Stimulated activated naive CD8-positive, alpha-beta T cell treated with anti-CD3 and anti-CD28 coated beads, Interleukin-15, Interleukin-2, amounts not matched to agents 100 ng/mL and 50 ng/mL, for 24 hours (primary cell): ENCODE measurements around the gene OCA2.

Experiments
- H3K27ac Mint-ChIP-seq: one replicate; pipeline ENCODE4 v1.8.0; 2021; ENCODE audit warnings: mild to moderate bottlenecking, mixed read lengths
- H3K27me3 Mint-ChIP-seq: one replicate; pipeline ENCODE4 v1.8.0; 2021; ENCODE audit warnings: mixed read lengths
- H3K36me3 Mint-ChIP-seq: one replicate; pipeline ENCODE4 v1.8.0; 2021; ENCODE audit warnings: low read depth, mixed read lengths
- H3K4me1 Mint-ChIP-seq: one replicate; pipeline ENCODE4 v1.8.0; 2021; ENCODE audit warnings: low read depth, mixed read lengths
- H3K4me3 Mint-ChIP-seq: one replicate; pipeline ENCODE4 v1.8.0; 2021; ENCODE audit warnings: mild to moderate bottlenecking, mixed read lengths
- H3K9me3 Mint-ChIP-seq: one replicate; pipeline ENCODE4 v1.8.0; 2021; ENCODE audit warnings: mixed read lengths

Gene OCA2

DNA sequence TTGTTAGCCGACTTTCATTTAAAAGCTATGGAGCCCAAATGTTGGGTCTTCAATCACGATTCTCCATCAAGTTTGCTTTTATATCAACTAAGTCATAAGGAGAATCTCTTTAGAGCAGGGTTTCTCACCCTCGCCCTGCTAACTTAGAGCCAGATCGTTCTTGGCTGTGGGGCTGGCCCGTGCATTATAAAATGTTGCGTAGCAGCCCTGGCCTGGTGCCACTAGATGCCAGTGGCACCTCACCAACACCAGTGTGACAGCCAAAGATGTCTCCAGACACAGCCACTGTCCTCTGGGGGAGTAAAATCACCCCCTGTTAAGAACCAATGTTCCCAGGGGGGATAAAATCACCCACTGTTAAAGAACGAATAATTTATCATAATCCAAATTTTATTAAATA, 226.1 kb downstream of the OCA2 start:
- Mint-ChIP-seq H3K36me3 (no peaks in the 10 kb centered on the region), H3K4me3 (no peak overlapping the region), H3K27me3 (no peaks in the 10 kb centered on the region), H3K4me1 (no peaks in the 10 kb centered on the region), H3K9me3 (no peaks in the 10 kb centered on the region), H3K27ac (no peak overlapping the region)

DNA sequence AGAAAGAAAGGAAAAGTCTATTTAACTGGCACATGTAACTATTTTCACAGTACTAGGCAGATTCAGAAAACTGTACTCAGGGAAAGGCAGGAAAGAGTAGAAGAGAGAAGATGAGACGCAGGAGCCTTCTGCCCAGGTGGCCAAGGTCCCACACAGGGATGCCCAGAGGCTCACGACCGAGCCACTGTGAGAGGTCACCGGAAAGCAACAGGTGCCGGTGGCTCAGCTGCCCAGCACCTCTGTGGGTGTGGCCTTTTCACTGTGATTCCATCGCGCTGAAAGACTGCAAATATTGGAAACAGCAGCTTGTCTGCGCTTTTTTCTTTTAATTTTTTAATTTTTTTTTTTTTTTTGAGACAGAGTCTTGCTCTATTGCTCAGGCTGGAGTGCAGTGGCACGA, 226.8 kb downstream of the OCA2 start:
- H3K27me3 Mint-ChIP-seq: no peaks in the 10 kb centered on the region
- no peaks in the 10 kb centered on the region for H3K36me3 Mint-ChIP-seq
- no peak overlapping the region for H3K4me3 Mint-ChIP-seq
- H3K4me1 Mint-ChIP-seq: no peaks in the 10 kb centered on the region
- no peaks in the 10 kb centered on the region for H3K9me3 Mint-ChIP-seq
- H3K27ac Mint-ChIP-seq: no peak overlapping the region

DNA sequence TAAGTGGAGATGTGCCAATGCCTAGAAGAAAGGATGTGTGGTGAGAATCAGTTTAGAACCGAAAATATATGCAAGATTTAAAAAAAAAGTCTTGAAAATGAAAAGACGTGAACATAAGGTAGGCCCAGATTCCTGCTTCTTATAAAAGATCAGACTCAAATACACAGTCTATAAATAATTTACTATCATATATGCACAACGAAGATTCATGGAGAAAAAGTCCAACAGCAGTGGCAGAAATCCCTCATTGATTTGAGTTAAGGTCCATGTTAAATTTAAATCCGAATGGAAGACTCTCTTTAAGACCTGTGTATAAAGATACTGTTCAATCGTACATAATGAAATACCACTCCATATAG, 227.2 kb downstream of the OCA2 start:
- no peak overlapping the region for H3K4me3 Mint-ChIP-seq

DNA sequence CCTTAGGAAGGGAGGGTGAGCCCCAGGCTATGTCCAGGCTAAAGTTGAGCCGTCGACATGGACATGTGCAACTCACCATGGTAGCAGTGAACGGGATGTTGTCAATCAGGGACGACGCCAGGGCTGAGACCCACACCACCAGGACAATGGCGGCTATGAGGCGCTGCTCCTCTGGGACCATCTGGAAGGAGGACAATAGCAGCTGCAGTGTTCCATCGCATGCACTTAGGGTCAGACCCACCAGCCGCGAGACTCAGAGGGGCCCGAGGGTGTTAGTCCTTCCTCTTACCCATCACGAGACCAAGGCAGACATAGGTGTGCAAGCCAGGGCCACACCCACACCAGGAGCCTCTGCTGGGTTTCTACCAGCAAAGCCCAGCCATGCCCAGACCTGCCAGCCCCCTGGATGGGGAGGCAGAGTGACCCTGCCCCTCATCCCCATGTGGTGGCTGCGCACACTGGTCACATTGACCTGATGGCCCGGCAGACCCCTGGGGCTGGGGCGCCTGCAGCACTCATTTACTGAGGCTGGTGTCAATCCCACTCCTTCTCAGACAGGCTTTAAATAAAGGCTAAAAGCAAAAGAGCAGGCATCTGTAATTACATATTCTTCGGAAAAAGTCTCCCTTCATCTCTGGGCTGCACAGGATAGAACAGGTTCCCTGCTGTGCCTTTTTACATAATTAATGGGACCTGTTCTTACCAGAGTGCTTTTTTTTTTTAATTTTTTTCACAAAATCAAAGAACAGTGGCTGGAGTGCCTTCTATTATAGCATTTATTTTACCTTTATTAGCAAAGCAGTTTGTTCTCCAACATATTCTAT, 227.8 kb downstream of the OCA2 start:
- Mint-ChIP-seq H3K4me3 (no peak overlapping the region), H3K27me3 (no peaks in the 10 kb centered on the region), H3K9me3 (no peaks in the 10 kb centered on the region), H3K36me3 (no peaks in the 10 kb centered on the region), H3K4me1 (no peaks in the 10 kb centered on the region), H3K27ac (no peak overlapping the region)

More for the DNA sequence above, 227.2 kb downstream of the OCA2 start:
- Mint-ChIP-seq H3K36me3 (no peaks in the 10 kb centered on the region), H3K9me3 (no peaks in the 10 kb centered on the region), H3K27ac (no peak overlapping the region), H3K27me3 (no peaks in the 10 kb centered on the region), H3K4me1 (no peaks in the 10 kb centered on the region)

DNA sequence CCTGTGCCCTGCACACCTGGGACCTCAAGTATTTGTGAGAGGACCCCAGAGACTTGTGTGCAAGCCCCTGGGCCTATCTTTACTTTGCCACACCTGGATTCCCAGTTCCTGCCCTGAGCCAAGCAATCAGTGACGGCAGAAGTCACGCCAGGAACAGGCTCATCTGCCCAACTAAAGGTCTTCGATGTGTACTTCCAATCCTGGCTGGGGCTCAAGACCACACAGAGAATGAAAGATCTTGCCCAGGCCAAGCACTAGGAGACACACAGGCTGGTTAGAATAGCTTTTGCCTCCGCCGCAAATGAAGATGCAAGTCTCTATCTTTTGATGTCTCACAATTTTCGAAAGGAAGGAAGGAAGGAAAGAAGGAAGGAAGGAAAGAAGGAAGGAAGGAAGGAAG, 228.8 kb downstream of the OCA2 start:
- H3K9me3 Mint-ChIP-seq: no peaks in the 10 kb centered on the region
- H3K4me1 Mint-ChIP-seq: no peaks in the 10 kb centered on the region
- no peaks in the 10 kb centered on the region for H3K36me3 Mint-ChIP-seq
- H3K27me3 Mint-ChIP-seq: no peaks in the 10 kb centered on the region
- no peak overlapping the region for H3K27ac Mint-ChIP-seq
- H3K4me3 Mint-ChIP-seq: no peak overlapping the region

DNA sequence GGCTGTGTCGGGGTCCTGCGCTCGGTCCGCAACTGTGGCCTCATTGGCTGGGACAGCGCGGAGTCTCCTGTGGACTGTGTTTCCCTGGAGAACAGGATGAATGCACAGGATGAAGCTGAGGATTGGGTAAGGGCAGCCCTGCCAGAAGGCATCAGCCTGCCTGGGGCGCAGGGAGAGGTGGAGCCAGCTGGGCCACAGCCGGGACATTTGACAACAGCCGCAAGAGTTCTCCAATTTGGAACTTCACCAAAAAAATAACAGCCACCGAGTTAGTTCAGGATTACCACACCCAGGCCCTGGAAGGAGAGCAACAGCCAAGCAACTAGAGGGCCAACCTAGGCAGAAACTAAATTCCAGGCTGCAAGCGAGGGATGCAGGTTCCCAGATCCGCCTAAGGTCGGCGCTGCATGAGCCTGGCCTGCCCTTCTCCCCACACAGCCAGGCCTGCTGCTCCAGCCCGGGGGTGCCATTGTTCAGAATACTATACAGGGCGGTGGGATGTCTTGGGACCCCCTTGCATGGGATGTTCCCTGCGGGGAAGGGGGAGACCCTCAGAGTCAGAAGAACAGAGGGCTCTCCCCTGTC, 229.3 kb downstream of the OCA2 start:
- Mint-ChIP-seq H3K27ac (no peak overlapping the region), H3K27me3 (no peaks in the 10 kb centered on the region), H3K4me1 (no peaks in the 10 kb centered on the region)

DNA sequence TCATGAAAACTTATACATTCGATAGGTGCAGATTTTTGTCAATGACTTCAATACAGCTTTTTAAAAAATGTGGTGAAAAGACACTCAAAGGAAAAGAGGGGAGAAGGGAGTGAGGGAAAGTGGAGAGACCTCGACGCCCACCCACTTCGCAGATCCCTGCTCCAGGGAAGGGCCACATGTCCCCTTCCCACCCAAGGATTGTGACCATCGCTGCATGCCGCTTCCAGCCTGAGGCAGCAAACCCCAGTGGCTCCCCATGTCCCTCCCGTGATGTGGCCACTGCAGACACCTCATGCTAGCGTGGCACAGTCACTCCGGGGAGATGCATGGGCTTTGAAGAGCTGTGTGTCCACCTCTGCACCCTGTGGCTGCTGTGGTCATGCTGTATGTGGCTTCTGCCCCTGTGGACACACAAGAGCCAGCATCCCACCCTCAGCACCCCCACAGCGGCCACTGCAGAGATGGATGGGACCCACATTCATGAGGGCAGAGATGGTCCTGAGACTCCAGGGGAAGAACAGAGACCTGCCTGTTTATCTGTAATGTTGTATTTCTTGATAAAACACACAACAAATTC, 230.2 kb downstream of the OCA2 start:
- H3K27ac Mint-ChIP-seq: no peak overlapping the region
- no peaks in the 10 kb centered on the region for H3K4me1 Mint-ChIP-seq
- H3K4me3 Mint-ChIP-seq: no peak overlapping the region
- no peaks in the 10 kb centered on the region for H3K9me3 Mint-ChIP-seq
- no peaks in the 10 kb centered on the region for H3K27me3 Mint-ChIP-seq
- no peaks in the 10 kb centered on the region for H3K36me3 Mint-ChIP-seq

More for the DNA sequence above, 229.3 kb downstream of the OCA2 start:
- H3K9me3 Mint-ChIP-seq: no peaks in the 10 kb centered on the region
- H3K36me3 Mint-ChIP-seq: no peaks in the 10 kb centered on the region
- H3K4me3 Mint-ChIP-seq: no peak overlapping the region

DNA sequence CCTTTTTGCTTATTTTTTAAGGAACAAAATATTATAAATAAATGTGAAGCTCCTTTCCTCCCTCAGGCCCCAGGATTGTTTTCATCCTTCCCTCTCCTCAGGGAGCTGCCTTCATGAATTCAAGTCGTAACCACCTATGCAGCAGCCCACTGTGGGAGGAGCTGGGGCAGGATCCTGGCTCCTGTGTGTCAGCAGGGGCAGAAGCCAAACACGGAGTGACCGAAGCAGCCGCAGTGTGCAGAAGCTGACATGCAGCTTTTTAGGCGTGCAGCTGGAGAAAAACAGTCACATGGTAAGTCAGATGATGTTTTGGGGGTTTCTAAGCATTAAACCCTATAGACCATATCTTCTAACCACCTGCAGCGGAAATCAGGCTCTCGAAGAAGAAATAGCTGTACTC, 231.3 kb downstream of the OCA2 start:
- H3K36me3 Mint-ChIP-seq: no peaks in the 10 kb centered on the region
- H3K4me3 Mint-ChIP-seq: no peak overlapping the region
- no peaks in the 10 kb centered on the region for H3K9me3 Mint-ChIP-seq
- H3K4me1 Mint-ChIP-seq: no peaks in the 10 kb centered on the region
- no peak overlapping the region for H3K27ac Mint-ChIP-seq
- no peaks in the 10 kb centered on the region for H3K27me3 Mint-ChIP-seq

DNA sequence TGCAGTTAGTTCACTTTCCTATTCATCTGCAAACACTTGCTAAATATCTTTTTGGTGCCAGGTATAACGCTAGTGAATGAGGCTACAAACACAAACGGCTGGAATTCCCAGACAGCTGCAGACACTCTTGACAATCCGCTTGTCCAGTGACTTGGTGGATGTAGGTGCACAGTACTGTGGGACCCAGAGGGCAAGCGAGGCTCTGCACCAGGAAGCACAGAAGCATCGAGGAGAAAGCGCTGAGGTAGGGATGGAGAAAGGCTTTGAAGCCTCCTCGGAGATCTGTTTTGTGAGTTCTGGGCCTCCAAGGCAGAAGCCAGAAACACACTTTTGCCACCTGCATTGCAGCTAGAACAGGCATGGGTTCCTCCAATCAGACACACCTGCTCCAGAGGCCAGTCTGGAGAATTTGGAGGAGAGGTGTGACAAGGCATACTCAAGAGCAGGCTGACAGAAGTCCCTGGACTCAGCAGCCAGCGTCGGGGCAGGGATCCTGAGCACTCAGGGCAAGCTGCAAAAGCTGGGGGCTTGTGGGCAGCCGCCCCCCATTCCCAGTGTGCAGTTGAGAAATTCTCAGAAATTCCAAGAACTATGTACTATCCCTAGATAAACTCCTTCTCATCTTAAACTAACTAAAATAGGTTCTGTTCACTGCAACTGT, 232.5 kb downstream of the OCA2 start:
- H3K27me3 Mint-ChIP-seq: no peaks in the 10 kb centered on the region
- no peaks in the 10 kb centered on the region for H3K4me1 Mint-ChIP-seq
- no peaks in the 10 kb centered on the region for H3K9me3 Mint-ChIP-seq
- H3K4me3 Mint-ChIP-seq: no peak overlapping the region
- H3K27ac Mint-ChIP-seq: no peak overlapping the region
- H3K36me3 Mint-ChIP-seq: no peaks in the 10 kb centered on the region

DNA sequence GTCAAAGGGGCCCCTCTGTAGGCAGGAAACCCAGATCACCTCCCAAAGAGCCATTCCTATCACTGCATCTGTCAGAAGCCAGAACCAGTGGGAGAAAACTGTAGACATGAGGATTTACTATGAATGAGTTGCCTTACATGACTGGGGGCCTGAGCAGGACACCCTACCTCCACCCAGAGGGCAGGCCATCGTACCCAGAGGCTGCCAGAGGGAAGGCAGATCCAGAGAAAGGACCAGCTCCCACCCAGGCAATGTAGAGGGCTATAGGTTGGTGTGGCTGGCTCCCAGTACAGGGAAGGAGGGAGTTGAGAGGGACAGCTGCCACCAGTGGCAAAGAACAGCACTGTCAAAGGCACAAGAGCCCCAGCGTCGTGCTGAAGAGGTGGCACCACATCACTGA, 233.2 kb downstream of the OCA2 start:
- Mint-ChIP-seq H3K27me3 (no peaks in the 10 kb centered on the region), H3K9me3 (peaks cover 7% of the 10 kb centered on the region), H3K4me3 (no peak overlapping the region), H3K4me1 (no peaks in the 10 kb centered on the region), H3K27ac (no peak overlapping the region), H3K36me3 (no peaks in the 10 kb centered on the region)

DNA sequence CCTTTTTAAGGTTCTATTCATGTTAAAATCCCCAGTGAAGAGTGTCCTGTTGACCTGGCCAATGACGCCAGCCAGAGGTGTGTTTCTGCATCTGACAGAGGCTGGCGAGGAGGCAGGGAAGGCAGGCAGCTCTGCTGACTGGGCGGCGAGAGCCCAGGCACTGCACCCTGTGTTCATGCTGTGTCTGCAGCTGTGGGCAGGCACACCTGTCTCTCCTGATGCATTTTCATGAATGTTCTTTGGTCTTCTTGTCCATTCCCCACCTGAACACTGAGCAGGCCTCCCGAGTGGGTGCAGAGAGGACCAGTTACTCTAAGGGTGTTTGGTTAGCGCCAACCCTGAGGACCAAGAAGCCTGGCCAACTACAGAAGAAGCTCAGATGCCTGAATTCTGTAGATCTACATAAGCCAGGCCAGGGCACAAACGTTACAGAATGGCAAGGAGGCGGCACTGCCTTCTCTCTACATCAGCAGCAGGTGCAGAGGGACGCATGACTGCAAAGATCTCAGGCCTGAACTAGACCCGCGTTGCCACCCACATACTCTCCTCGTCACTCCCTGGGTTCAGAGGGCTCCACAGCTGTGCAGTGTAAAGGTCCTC, 233.7 kb downstream of the OCA2 start:
- Mint-ChIP-seq H3K9me3 (peaks cover 12% of the 10 kb centered on the region), H3K4me3 (no peak overlapping the region), H3K27ac (no peak overlapping the region), H3K4me1 (no peaks in the 10 kb centered on the region), H3K27me3 (no peaks in the 10 kb centered on the region), H3K36me3 (no peaks in the 10 kb centered on the region)

DNA sequence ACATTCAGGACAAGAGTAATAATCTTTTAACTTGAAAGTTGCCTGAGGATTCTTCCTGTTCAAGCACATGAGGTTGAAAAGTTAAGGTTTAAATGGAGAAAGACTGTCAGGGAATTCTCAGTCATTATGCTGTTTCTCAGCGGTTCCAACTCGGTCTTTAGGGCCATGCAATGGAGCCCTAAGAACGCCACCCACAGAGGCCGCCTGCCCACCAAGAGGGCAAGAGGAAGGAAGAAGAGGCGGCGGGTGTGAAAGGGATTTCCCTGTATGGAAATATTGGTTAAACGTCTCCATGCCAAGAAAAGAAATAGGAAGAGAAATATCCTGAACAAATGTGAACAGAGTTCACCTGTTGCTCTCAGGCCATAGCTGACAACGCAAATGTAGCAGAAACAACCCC, 234.4 kb downstream of the OCA2 start:
- Mint-ChIP-seq H3K4me3 (no peak overlapping the region), H3K27me3 (no peaks in the 10 kb centered on the region), H3K4me1 (no peaks in the 10 kb centered on the region), H3K27ac (no peak overlapping the region), H3K36me3 (no peaks in the 10 kb centered on the region), H3K9me3 (peaks cover 12% of the 10 kb centered on the region)

DNA sequence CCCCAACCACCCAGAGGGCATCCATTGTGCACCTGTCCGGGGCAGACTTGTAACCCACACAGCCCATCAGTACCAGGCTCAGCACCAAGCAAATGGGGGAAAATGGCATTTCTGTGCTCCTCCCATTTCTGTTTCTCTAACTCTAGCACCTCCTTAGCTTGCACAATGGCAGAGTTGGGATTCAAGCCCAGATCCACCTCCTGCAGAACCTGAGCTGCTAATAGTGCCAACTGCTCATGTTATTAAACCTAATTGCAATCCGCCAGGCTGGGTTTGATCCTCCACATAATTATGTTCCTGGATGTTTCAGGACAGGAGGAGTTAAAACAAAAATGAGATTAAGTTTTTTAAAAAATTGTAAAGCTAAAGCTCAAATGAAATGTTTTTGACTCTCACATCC, 235.0 kb downstream of the OCA2 start:
- H3K36me3 Mint-ChIP-seq: no peaks in the 10 kb centered on the region
- no peak overlapping the region for H3K4me3 Mint-ChIP-seq
- H3K4me1 Mint-ChIP-seq: no peaks in the 10 kb centered on the region
- peaks cover 12% of the 10 kb centered on the region for H3K9me3 Mint-ChIP-seq
- H3K27ac Mint-ChIP-seq: no peak overlapping the region
- no peaks in the 10 kb centered on the region for H3K27me3 Mint-ChIP-seq

DNA sequence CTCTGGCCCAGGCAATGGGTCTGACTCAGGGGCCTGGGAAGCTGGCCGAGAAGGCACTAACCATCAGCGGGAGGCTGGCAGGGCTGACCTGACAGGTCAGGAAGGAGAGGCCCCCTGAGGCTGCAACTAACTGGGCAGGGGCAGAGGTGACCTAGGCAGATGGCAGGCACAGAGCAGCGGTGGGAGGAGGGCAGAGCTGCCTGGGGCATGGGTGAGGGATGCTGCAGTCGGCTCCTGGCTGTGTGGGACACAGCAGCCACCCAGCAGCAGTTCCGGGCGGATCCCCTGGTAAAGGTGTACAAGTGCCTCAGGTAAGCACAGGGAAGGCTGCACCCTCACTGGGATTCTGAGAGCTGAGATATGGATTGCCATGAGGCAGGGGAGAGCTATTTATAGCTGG, 236.1 kb downstream of the OCA2 start:
- Mint-ChIP-seq H3K4me1 (no peaks in the 10 kb centered on the region), H3K9me3 (peaks cover 12% of the 10 kb centered on the region), H3K36me3 (no peaks in the 10 kb centered on the region), H3K4me3 (no peak overlapping the region), H3K27ac (no peak overlapping the region), H3K27me3 (no peaks in the 10 kb centered on the region)

DNA sequence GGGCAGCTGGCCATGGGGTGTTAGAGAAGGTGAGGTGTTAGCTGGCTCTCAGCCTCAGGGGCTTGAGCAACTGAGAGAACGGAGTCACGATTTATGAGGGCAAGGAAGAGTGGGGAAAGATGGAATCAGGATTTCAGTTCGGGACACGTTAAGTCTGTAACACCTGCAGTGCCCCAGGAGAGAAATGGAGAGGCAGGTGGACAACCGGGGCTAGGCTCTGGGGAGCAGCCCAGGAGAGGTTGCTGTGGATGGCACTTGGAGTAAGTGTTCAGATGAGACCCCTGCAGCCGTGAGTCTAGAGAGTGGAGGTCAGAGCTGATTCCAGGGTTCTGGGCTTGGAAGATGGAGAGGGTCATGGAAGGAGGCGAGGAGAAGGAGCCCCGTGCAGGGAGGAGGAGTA, 237.9 kb downstream of the OCA2 start:
- Mint-ChIP-seq H3K27ac (no peak overlapping the region), H3K36me3 (no peaks in the 10 kb centered on the region), H3K9me3 (peaks cover 21% of the 10 kb centered on the region), H3K4me1 (no peaks in the 10 kb centered on the region), H3K4me3 (no peak overlapping the region), H3K27me3 (no peaks in the 10 kb centered on the region)
